ENCODE measurements around the gene ADARB1. TPM values are rescaled to one million over a fixed set of nuclear protein-coding genes. Genes with fewer than 3 reads are reported as not detected.

ADARB1 gene
- total and polyA plus RNA-seq, 3 experiments from 2014 or later: 11.8 to 29.5 (median 28.9) TPM

DNA sequence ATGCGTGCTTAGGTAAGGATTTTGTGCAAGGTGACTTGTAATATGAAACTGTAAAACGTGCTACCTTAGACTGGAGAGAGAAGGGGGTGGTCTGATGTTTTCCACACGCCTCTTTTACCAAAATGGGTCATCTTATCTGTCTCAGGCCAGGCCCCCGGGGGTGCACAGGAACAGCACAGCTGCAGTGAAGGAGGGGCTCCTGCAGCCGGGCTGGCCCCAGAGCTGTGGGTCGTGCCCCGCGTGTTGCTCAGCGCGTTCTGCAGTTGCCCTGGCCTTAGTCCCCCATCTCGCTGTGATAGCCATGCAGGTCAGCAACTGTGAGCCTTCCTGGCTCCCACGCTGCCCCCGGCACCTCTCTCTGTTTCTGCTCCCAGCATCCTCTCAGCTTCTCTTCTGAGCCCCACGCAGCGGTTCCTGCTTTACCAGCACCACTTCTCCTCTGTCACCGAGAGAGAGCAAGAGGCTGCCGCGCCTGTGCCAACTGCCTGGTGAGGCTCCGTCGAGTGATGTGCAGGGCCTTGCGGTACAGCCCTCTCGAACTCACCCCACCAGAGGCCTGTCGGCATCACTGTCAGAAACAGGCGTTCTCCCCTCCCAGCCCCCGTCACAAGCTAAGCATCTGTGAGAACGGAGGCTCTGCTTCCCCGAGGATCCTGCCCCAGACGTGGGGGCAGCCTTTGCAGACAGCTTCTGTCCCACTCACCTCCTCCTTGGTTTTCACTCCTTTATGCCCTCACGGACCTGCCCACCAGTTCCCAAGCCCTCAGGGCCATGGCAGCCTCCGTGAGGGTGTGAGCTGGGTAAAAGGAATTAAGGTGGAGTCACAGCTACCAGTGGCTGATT, 73.3 kb downstream of the ADARB1 start:
- Histone ChIP-seq H3K4me3 (ENCODE audit: low read length) (no peak overlapping the region), H3K4me1 (ENCODE audit: insufficient read depth, low read length) (peaks cover 12% of the 10 kb centered on the region), H3K9me3 (ENCODE audit: low read length) (no peaks in the 10 kb centered on the region), H3K27me3 (ENCODE audit: insufficient read depth, low read length, poor library complexity, severe bottlenecking) (no peaks in the 10 kb centered on the region), H3K36me3 (ENCODE audit: insufficient read depth, low read length) (no peaks in the 10 kb centered on the region), H3K27ac (ENCODE audit: low read depth, low read length) (no peak overlapping the region)
- POLR2A ChIA-PET: no interaction called here
- Mint-ChIP-seq H3K27me3 (peaks cover 0 to 1% of the 10 kb centered on the region in 2 donors), H3K4me1 (peaks cover 12 to 16% (median 15%) of the 10 kb centered on the region in 3 donors), H3K9me3 (no peaks in the 10 kb centered on the region), H3K4me3 (no peak overlapping the region), H3K27ac (no peak overlapping the region), H3K36me3 (peaks cover 0 to 54% (median 11%) of the 10 kb centered on the region in 3 donors)
- no peak for DNase-seq
- CTCF ChIA-PET: interaction anchor here (1.3 to 4.4 kb wide), 2 partner anchors 10 to 255 kb away, joined by 3 to 23 read pairs; no protein-coding TSS in a partner anchor

DNA sequence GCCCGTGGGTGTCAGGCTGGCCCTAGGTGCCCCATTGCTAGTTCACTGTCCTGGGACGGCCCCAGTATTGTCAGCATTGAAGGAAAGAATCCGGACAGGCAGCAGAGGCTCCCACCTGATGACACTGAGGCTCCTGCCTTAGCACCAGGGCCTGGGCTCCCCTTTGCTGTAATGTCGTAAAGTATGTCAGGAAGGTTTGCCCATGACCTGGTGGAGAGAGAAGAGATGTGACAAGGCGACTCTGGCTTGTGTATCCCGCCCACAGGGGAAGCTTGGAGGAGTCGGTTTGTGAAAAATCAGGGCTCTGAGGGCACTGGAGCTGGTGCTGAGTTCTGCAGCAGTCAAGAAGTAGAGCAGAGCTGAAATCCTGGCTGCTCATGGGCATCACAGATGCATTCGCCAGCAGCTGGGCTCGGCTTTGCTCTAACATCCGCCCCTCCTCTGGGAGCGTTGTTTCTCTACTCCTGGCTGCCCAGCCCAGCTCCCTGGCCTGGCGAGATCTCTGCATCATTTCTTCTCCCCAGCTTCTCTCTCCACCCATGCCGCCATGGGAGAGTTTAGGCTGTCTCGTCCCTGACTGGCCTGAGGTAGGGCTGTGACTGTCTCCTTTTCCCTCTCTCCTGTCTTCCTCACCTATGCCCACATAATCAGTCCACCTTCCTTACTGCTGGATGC, 74.1 kb downstream of the ADARB1 start:
- ChIA-PET POLR2A (no interaction called here), CTCF (interaction anchor here (1.3 to 4.4 kb wide), 2 partner anchors 11 to 256 kb away, joined by 3 to 23 read pairs; no protein-coding TSS in a partner anchor)
- Histone ChIP-seq H3K4me1 (ENCODE audit: insufficient read depth, low read length) (peaks cover 20% of the 10 kb centered on the region), H3K36me3 (ENCODE audit: insufficient read depth, low read length) (no peaks in the 10 kb centered on the region), H3K9me3 (ENCODE audit: low read length) (no peaks in the 10 kb centered on the region), H3K27ac (ENCODE audit: low read depth, low read length) (no peak overlapping the region), H3K4me3 (ENCODE audit: low read length) (no peak overlapping the region), H3K27me3 (ENCODE audit: insufficient read depth, low read length, poor library complexity, severe bottlenecking) (no peaks in the 10 kb centered on the region)
- Mint-ChIP-seq H3K36me3 (peaks cover 0 to 48% (median 6%) of the 10 kb centered on the region in 3 donors), H3K27me3 (peaks cover 0 to 1% of the 10 kb centered on the region in 2 donors), H3K9me3 (no peaks in the 10 kb centered on the region), H3K4me3 (no peak overlapping the region), H3K4me1 (peaks cover 19 to 20% (median 19%) of the 10 kb centered on the region in 3 donors), H3K27ac (no peak overlapping the region)
- DNase-seq: no peak

DNA sequence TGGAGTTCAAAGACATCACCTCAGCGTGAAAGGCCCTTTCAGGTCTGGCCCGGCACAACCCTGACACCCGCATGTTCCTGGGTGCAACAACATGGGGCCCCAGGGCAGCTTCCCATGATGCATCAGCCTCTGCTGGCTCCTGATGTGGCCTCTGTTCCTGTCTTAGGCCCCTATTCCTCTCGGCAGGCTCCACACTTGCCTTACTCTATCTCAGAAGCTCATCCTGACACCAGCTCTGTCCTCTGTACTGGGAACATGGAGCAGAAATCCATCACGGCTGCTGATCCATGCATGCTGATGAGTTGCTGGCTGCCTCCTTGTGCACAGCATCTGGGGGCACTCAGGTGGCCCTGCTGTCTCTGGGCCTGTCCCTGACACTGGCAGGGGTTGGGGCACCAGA, 74.6 kb downstream of the ADARB1 start:
- no peak overlapping the region for H3K4me3 ChIP-seq (ENCODE audit: low read length)
- DNase-seq: no peak
- CTCF ChIA-PET: interaction anchor here (4.4 kb wide), 1 partner anchor 11 kb away, joined by 23 read pairs; no protein-coding TSS in a partner anchor
- no peak overlapping the region for H3K27ac ChIP-seq (ENCODE audit: low read depth, low read length)
- POLR2A ChIA-PET: no interaction called here
- Mint-ChIP-seq H3K4me3 (no peak overlapping the region), H3K27me3 (no peaks in the 10 kb centered on the region), H3K4me1 (peaks cover 23 to 26% (median 23%) of the 10 kb centered on the region in 3 donors), H3K9me3 (no peaks in the 10 kb centered on the region), H3K36me3 (peaks cover 0 to 45% (median 6%) of the 10 kb centered on the region in 3 donors), H3K27ac (peak overlapping the region in 1 of 8 donors; percentile 6)
- H3K27me3 ChIP-seq (ENCODE audit: insufficient read depth, low read length, poor library complexity, severe bottlenecking): no peaks in the 10 kb centered on the region
- H3K36me3 ChIP-seq (ENCODE audit: insufficient read depth, low read length): no peaks in the 10 kb centered on the region
- peaks cover 26% of the 10 kb centered on the region for H3K4me1 ChIP-seq (ENCODE audit: insufficient read depth, low read length)
- no peaks in the 10 kb centered on the region for H3K9me3 ChIP-seq (ENCODE audit: low read length)

DNA sequence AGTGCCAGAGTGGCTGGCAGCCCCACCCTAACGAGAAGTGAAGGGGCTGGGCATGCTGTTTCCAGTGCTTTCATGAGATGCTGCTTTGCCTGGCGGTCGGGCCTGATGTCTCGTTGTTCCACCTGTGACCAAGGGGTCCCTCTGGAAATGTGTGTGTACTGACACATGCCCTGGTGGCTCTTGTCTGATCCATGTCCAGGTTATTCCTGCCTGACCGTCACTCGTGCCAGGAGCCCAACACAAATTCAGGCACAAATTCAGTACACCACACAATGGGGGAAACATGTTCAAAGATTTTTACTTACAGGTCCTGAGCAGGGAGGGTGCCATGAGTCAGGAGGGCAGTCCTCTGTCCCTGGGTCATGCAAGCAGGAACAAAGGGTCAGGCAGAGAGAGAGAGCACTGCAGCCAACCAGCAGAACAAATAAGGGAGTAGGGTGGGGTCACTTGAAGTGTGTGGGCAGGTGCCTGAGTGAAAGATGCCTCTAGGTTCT, 76.3 kb downstream of the ADARB1 start:
- Histone ChIP-seq H3K36me3 (ENCODE audit: insufficient read depth, low read length) (no peaks in the 10 kb centered on the region), H3K27me3 (ENCODE audit: insufficient read depth, low read length, poor library complexity, severe bottlenecking) (no peaks in the 10 kb centered on the region), H3K27ac (ENCODE audit: low read depth, low read length) (no peak overlapping the region), H3K4me1 (ENCODE audit: insufficient read depth, low read length) (peaks cover 40% of the 10 kb centered on the region), H3K4me3 (ENCODE audit: low read length) (no peak overlapping the region), H3K9me3 (ENCODE audit: low read length) (no peaks in the 10 kb centered on the region)
- Mint-ChIP-seq H3K27ac (peak overlapping the region in 3 of 8 donors; percentile 2 to 55 (median 6)), H3K4me3 (no peak overlapping the region), H3K36me3 (peaks cover 0 to 32% (median 5%) of the 10 kb centered on the region in 3 donors), H3K9me3 (no peaks in the 10 kb centered on the region), H3K27me3 (no peaks in the 10 kb centered on the region), H3K4me1 (peaks cover 32 to 42% (median 40%) of the 10 kb centered on the region in 3 donors)
- POLR2A ChIA-PET: no interaction called here
- CTCF ChIA-PET: interaction anchor here (1.0 to 4.4 kb wide), 3 partner anchors 10 to 13 kb away, joined by 3 to 23 read pairs (median 4); no protein-coding TSS in a partner anchor
- no peak for DNase-seq

DNA sequence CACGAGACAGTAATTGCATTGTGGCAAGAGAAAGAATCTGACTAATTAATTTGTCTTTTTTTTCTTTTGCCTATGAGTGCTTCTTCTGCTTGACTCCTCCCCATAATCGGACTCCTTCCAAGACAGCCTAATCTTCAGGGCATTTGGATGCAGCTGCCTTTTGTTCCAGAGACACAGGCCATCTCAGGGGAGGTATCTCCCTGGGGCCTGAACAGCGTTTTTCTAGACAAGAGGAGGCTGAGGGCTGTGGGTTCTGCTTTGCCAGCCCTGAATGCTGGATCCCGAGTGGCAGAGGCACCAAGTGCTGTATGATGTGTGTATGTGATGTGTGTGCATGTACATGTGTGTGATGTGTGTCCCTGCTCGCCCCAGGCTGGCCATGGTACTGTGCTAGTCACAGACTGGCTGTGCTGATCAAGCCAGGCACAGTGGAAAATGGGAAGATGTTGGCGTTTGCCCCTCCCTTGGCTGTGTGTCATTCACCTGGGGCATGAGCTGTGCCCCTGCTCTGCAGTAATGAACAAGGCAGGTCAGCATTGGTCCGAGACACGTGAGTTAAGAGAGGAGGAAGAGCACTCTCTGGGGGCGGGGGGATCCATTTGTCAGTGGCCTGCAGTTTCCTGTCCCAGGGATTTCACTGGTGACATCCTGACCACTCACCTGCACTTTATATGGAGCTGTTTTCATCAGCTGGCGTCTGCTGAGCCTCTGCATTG, 77.2 kb downstream of the ADARB1 start:
- no peak overlapping the region for H3K4me3 ChIP-seq (ENCODE audit: low read length)
- POLR2A ChIA-PET: no interaction called here
- Mint-ChIP-seq H3K27me3 (no peaks in the 10 kb centered on the region), H3K4me3 (peak overlapping the region in 3 of 7 donors; percentile 45 to 73 (median 70)), H3K36me3 (peaks cover 0 to 24% (median 0%) of the 10 kb centered on the region in 3 donors), H3K4me1 (peaks cover 32 to 43% (median 40%) of the 10 kb centered on the region in 3 donors), H3K9me3 (no peaks in the 10 kb centered on the region), H3K27ac (peak overlapping the region; percentile 16 to 88 (median 78))
- no peaks in the 10 kb centered on the region for H3K9me3 ChIP-seq (ENCODE audit: low read length)
- H3K27me3 ChIP-seq (ENCODE audit: insufficient read depth, low read length, poor library complexity, severe bottlenecking): no peaks in the 10 kb centered on the region
- H3K27ac ChIP-seq (ENCODE audit: low read depth, low read length): no peak overlapping the region
- no peaks in the 10 kb centered on the region for H3K36me3 ChIP-seq (ENCODE audit: insufficient read depth, low read length)
- DNase-seq: no peak
- CTCF ChIA-PET: interaction anchor here (0.6 to 2.9 kb wide), 9 partner anchors 10 to 288 kb away, joined by 3 to 21 read pairs (median 5); partner anchors contain the start of gene POFUT2
- peaks cover 40% of the 10 kb centered on the region for H3K4me1 ChIP-seq (ENCODE audit: insufficient read depth, low read length)

DNA sequence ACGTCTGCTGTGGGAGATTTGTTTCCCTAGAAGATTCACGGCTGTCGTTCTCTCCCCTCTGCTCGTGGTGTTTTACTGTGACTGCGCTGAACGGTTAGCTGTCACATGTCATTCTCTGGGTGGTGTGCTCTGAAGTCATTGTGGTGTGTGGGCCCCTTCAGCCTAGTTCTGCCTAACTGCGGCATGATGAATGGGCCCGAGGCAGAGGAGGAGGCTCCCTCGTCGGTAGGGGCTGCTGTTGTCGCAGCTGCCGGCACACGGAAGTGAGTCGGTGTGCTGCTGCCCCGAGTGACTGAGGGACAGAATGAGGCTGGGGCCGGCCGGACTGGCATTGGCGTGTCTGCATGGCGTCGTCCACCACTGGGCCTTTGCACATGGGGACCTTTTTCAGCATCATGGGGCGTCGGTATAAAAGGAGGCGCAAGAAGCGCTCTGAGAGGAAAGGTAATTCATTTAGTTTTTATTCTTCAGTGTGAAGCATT, 77.9 kb downstream of the ADARB1 start:
- H3K27ac ChIP-seq (ENCODE audit: low read depth, low read length): no peak overlapping the region
- H3K4me1 Mint-ChIP-seq: peaks cover 31 to 48% (median 40%) of the 10 kb centered on the region in 3 donors
- no peak overlapping the region for H3K4me3 ChIP-seq (ENCODE audit: low read length)
- DNase-seq: peak; percentile 34 to 83 (median 66)
- ChIA-PET CTCF (interaction anchor here (0.7 to 2.9 kb wide), 11 partner anchors 10 to 287 kb away, joined by 3 to 21 read pairs (median 5); partner anchors contain the start of gene POFUT2), POLR2A (no interaction called here)
- no peaks in the 10 kb centered on the region for H3K9me3 Mint-ChIP-seq
- H3K36me3 Mint-ChIP-seq: peaks cover 0 to 21% (median 0%) of the 10 kb centered on the region in 3 donors
- peaks cover 40% of the 10 kb centered on the region for H3K4me1 ChIP-seq (ENCODE audit: insufficient read depth, low read length)
- no peaks in the 10 kb centered on the region for H3K9me3 ChIP-seq (ENCODE audit: low read length)
- H3K27me3 ChIP-seq (ENCODE audit: insufficient read depth, low read length, poor library complexity, severe bottlenecking): no peaks in the 10 kb centered on the region
- peak overlapping the region; percentile 16 to 93 (median 84) for H3K27ac Mint-ChIP-seq
- H3K36me3 ChIP-seq (ENCODE audit: insufficient read depth, low read length): no peaks in the 10 kb centered on the region
- no peaks in the 10 kb centered on the region for H3K27me3 Mint-ChIP-seq
- H3K4me3 Mint-ChIP-seq: peak overlapping the region in 6 of 7 donors; percentile 21 to 73 (median 71)

Measured in CD8-positive, alpha-beta memory T cell (primary cell).